ENCODE data around the gene NCK1. TPM values are rescaled to one million over a fixed set of nuclear protein-coding genes. Genes with fewer than 3 reads are reported as not detected.

The NCK1 gene
- total RNA-seq, 1 donor = 41.6 TPM

DNA sequence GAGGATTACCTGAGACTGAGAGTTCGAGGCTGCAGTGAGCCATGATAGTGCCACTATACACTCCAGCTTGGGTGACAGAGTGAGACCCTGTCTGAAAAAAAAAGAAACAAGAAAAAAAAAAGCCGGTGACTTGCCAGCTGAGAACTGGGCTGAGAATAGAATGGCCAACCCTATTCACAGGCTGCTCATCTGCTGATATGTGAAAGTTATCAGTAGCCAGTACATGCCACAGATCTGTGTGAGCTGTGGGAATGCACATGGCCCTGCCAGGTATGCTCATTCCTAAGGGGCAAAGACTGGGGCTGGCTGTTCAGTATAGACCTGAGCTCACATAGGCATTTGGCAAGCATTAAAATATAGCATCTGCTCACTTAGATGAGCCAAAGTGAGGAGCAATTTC lies 126.6 kb downstream of the NCK1 start:
- no peak overlapping the region for H2AFZ ChIP-seq (ENCODE audit: low read length)
- peaks cover 4% of the 10 kb centered on the region for H3K4me1 ChIP-seq (ENCODE audit: insufficient read depth, low read length)
- TF ChIP-seq, protein P1, sequence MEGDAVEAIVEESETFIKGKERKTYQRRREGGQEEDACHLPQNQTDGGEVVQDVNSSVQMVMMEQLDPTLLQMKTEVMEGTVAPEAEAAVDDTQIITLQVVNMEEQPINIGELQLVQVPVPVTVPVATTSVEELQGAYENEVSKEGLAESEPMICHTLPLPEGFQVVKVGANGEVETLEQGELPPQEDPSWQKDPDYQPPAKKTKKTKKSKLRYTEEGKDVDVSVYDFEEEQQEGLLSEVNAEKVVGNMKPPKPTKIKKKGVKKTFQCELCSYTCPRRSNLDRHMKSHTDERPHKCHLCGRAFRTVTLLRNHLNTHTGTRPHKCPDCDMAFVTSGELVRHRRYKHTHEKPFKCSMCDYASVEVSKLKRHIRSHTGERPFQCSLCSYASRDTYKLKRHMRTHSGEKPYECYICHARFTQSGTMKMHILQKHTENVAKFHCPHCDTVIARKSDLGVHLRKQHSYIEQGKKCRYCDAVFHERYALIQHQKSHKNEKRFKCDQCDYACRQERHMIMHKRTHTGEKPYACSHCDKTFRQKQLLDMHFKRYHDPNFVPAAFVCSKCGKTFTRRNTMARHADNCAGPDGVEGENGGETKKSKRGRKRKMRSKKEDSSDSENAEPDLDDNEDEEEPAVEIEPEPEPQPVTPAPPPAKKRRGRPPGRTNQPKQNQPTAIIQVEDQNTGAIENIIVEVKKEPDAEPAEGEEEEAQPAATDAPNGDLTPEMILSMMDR (IDR thresholded peaks at IDR 0.05; ENCODE audit: extremely low read depth, low read depth, low read length) = no peak
- H3K4me3 ChIP-seq (ENCODE audit: insufficient read depth, low read length) = no peak overlapping the region
- H3K79me2 ChIP-seq (ENCODE audit: insufficient read depth, low read length) = no peaks in the 10 kb centered on the region
- H4K20me1 ChIP-seq (ENCODE audit: insufficient read depth, low read length) = no peaks in the 10 kb centered on the region
- DNase-seq (ENCODE audit: insufficient read length, low spot score, missing footprints) = no peak
- H3K36me3 ChIP-seq (ENCODE audit: insufficient read depth, low read length) = no peaks in the 10 kb centered on the region
- H3K9me3 ChIP-seq (ENCODE audit: low read depth, low read length) = no peaks in the 10 kb centered on the region
- no peak overlapping the region for H3K27ac ChIP-seq (ENCODE audit: low read depth, low read length)
- no peak overlapping the region for H3K4me2 ChIP-seq (ENCODE audit: insufficient read depth, low read length)
- no peaks in the 10 kb centered on the region for H3K27me3 ChIP-seq (ENCODE audit: insufficient read depth, low read length)

- DNase-seq (ENCODE audit: insufficient read length, low spot score, missing footprints) = no peak
- Histone ChIP-seq H3K79me2 (ENCODE audit: insufficient read depth, low read length) (no peaks in the 10 kb centered on the region), H3K9me3 (ENCODE audit: low read depth, low read length) (no peaks in the 10 kb centered on the region), H2AFZ (ENCODE audit: low read length) (no peak overlapping the region), H3K36me3 (ENCODE audit: insufficient read depth, low read length) (no peaks in the 10 kb centered on the region), H4K20me1 (ENCODE audit: insufficient read depth, low read length) (no peaks in the 10 kb centered on the region), H3K4me2 (ENCODE audit: insufficient read depth, low read length) (no peak overlapping the region), H3K27ac (ENCODE audit: low read depth, low read length) (no peak overlapping the region), H3K4me3 (ENCODE audit: insufficient read depth, low read length) (no peak overlapping the region), H3K27me3 (ENCODE audit: insufficient read depth, low read length) (no peaks in the 10 kb centered on the region), H3K4me1 (ENCODE audit: insufficient read depth, low read length) (peaks cover 6% of the 10 kb centered on the region)
- TF ChIP-seq, protein P1 (IDR thresholded peaks at IDR 0.05; ENCODE audit: extremely low read depth, low read depth, low read length) = no peak
Measured at GRCh38 chr3:136989781-136990524, 127.9 kb downstream of the NCK1 start.

DNA sequence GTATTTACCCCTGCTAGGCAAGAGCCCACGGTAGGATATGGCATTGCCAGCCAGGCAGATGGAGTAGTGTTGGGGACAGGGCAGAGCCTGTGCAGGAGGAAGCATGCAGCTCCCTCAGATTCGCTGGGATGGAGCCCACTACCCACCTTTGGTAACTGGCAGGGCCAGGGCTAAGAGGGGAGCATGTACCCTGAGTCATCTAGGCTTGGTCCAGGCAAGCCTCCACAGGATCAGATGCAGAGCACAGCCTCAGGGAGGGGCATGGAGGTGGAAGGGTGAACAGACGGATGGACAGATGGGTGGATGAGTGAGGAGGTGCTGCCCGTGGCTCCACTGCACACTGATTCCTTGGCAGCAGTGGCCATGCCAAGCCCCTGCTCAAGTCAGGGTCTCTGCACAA lies 128.8 kb downstream of the NCK1 start:
- Histone ChIP-seq H4K20me1 (ENCODE audit: insufficient read depth, low read length) (no peaks in the 10 kb centered on the region), H3K4me2 (ENCODE audit: insufficient read depth, low read length) (no peak overlapping the region), H3K27ac (ENCODE audit: low read depth, low read length) (no peak overlapping the region), H3K4me1 (ENCODE audit: insufficient read depth, low read length) (peaks cover 14% of the 10 kb centered on the region), H3K9me3 (ENCODE audit: low read depth, low read length) (no peaks in the 10 kb centered on the region), H3K4me3 (ENCODE audit: insufficient read depth, low read length) (no peak overlapping the region), H2AFZ (ENCODE audit: low read length) (no peak overlapping the region), H3K27me3 (ENCODE audit: insufficient read depth, low read length) (no peaks in the 10 kb centered on the region), H3K36me3 (ENCODE audit: insufficient read depth, low read length) (no peaks in the 10 kb centered on the region), H3K79me2 (ENCODE audit: insufficient read depth, low read length) (no peaks in the 10 kb centered on the region)
- TF ChIP-seq, protein P1 (IDR thresholded peaks at IDR 0.05; ENCODE audit: extremely low read depth, low read depth, low read length) = no peak
- no peak for DNase-seq (ENCODE audit: insufficient read length, low spot score, missing footprints)

GRCh38 chr3:136992115-136992514 lies 130.1 kb downstream of the NCK1 start:
- Histone ChIP-seq H3K4me1 (ENCODE audit: insufficient read depth, low read length) (peaks cover 14% of the 10 kb centered on the region), H3K9me3 (ENCODE audit: low read depth, low read length) (no peaks in the 10 kb centered on the region), H2AFZ (ENCODE audit: low read length) (no peak overlapping the region), H3K36me3 (ENCODE audit: insufficient read depth, low read length) (no peaks in the 10 kb centered on the region), H4K20me1 (ENCODE audit: insufficient read depth, low read length) (no peaks in the 10 kb centered on the region), H3K4me3 (ENCODE audit: insufficient read depth, low read length) (no peak overlapping the region), H3K4me2 (ENCODE audit: insufficient read depth, low read length) (no peak overlapping the region), H3K27ac (ENCODE audit: low read depth, low read length) (no peak overlapping the region), H3K27me3 (ENCODE audit: insufficient read depth, low read length) (no peaks in the 10 kb centered on the region), H3K79me2 (ENCODE audit: insufficient read depth, low read length) (no peaks in the 10 kb centered on the region)
- no peak for DNase-seq (ENCODE audit: insufficient read length, low spot score, missing footprints)
- TF ChIP-seq, protein P1 (IDR thresholded peaks at IDR 0.05; ENCODE audit: extremely low read depth, low read depth, low read length) = no peak
